GM10266 (cell line): ENCODE data around the gene PIP5K1C.

ENCODE experiments used
- DNase-seq: peaks from one replicate; pipeline ENCODE4 v3.0.0; 2012; ENCODE audit errors: extremely low spot score
- CTCF ChIP-seq: IDR thresholded peaks from 2 replicates; pipeline ENCODE4 v1.5.1; 2012; ENCODE audit warnings: mild to moderate bottlenecking, low read depth; ENCODE audit not compliant: control insufficient read depth, insufficient read depth; ENCODE audit errors: missing control alignments

The PIP5K1C gene

GRCh38 chr19:3661284-3662238, 38.7 kb downstream of the PIP5K1C start:
- no peak for TF ChIP-seq CTCF
- DNase-seq = no peak

GRCh38 chr19:3660493-3661219, 39.6 kb downstream of the PIP5K1C start:
- DNase-seq = no peak
- TF ChIP-seq CTCF = no peak

- DNase-seq = no peak
- no peak for TF ChIP-seq CTCF
Observed at GRCh38 chr19:3659746-3660112, 40.5 kb downstream of the PIP5K1C start.

GRCh38 chr19:3658870-3659745, 41.2 kb downstream of the PIP5K1C start:
- DNase-seq = no peak
- TF ChIP-seq CTCF = no peak

GRCh38 chr19:3658004-3658869, 42.0 kb downstream of the PIP5K1C start:
- no peak for TF ChIP-seq CTCF
- DNase-seq = no peak

GRCh38 chr19:3657395-3657769, 42.9 kb downstream of the PIP5K1C start:
- no peak for TF ChIP-seq CTCF
- no peak for DNase-seq
